22Rv1 (cell line): ENCODE results near the gene MED26.

ENCODE experiments used
- CTCF ChIP-seq: fragments of 450-650 bp; IDR thresholded peaks from 2 replicates; pipeline ENCODE4 v1.5.1; 2017; ENCODE audit warnings: mild to moderate bottlenecking
- ZFX ChIP-seq: fragments of 450-650 bp; IDR thresholded peaks from 2 replicates; pipeline ENCODE4 v1.6.1; 2017; ENCODE audit warnings: antibody characterized with exemption, borderline replicate concordance

DNA sequence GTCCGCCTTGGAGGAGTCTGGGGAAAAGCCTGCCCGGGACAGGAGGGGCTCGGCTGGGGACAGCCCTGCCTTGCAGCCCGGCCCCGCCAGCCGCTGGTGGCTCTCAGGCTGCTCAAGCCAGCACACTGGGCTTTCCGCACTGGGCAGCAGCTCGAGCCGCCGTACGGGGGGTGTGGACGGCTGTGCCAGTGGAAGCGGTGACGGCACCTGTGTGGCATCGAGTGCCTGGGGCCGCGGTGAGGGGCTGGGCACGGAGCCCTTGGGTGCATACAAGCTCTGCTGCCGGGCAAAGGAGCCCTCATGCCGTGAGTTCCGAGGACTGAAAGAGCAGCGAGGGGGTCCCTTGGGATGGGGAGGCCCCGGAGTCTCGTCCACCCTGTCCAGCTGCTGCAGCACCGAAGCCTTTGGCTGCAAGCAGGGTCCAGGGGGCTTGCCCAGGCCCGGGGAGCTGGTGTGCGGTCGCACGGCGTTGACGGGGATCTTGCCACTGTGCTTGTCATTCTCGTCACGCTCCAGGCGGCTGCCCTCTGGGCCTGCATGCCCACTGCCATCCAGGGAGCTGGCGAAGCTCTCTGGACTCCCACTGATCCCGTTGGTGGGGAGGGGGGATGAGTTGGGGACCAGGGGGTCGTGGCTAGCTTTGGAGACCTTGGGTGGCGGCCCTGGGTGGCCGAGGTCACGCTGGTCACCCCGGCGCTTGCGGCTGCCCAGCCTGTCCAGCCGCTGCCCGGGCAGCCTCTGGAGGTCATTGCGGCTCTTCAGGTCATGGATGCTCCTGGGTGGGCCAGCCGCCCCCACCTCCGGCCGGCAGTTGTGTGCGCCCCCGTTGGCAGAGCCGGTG, 51.1 kb downstream of the MED26 start:
- TF ChIP-seq CTCF (no peak), ZFX (no peak)
